Left hindlimb (tissue), 1 donor: ENCODE results near the gene STARD10.
"Not testable (repeated sequence)": the region's sequence is repeated elsewhere in the genome, so short reads cannot be mapped to it uniquely, and the experiment has no call there.

Source experiments
- DNase-seq: peaks from one replicate; pipeline ENCODE4 v3.0.0-alpha.2; 2018

STARD10 gene

DNA sequence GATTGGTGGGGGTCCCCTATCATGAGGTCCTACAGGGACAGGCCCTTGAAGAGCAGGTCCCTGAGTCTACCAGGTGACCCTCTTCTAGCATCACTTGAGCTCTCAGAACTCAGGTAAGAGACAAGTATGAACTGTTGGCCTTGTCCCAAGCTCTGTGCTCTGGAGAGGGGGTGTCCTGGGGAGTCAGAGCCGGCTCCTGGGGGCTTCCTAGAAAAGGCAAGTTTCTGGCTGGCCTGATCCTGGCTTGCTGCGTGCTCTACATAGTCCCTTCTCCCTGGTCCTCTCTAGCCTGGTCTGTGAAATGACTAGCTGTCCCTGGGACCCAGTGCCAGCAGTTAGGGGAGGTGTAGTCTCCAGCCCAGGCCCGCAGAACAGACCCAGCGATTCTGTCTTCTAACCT lies 31.8 kb upstream of the STARD10 start:
- DNase-seq: no peak

DNA sequence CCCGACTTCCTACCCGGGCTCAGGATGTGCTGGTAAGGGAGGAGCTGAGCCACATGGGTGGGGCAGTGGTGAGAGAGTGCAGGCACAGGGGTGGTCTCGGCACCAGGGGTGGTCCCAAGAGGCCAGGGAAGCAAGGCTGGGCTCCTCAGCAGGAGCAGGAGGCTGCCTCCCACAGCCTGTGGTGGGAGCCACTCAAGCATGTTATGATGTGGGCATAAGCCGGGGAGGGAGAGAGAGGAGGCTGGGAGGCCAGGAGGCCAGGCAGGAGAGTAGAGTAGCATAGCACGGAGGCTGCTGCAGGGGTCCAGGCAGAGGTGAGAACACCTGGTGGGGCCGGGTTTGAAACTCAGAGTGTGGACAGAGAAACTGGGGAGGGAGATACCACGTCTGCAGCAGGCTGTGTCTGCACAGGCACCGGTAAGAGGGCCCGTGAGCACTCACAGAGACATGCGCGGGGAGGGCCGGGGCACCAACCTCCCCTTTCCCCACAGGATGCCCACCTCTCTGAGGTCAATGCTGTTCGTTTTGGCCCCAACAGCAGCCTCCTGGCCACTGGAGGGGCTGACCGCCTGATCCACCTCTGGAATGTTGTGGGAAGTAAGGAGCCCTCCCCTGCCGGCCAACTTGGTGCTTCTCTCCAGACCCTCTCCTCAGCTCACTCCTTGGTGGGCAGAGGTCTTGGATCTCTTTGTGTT lies 31.1 kb upstream of the STARD10 start:
- no peak for DNase-seq

DNA sequence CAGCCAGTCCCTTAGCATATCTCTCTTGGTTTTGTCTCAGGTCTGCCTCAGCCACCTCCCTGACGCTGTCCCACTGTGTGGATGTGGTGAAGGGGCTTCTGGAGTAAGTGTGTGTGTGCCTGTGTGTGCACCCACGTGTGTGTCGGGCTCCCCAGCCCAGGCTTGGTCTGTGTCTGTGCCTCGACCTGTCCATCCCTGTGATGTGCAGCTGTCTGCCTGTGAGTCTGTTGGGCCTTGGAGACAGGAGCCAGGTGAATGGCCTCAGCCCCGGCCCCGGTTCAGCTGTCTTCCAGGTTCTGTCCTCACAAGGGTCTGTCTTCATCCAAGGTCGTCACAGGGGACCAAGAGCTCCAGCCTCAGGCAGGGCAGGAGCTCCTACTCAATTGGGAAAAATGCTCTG lies 30.2 kb upstream of the STARD10 start:
- DNase-seq: no peak

DNA sequence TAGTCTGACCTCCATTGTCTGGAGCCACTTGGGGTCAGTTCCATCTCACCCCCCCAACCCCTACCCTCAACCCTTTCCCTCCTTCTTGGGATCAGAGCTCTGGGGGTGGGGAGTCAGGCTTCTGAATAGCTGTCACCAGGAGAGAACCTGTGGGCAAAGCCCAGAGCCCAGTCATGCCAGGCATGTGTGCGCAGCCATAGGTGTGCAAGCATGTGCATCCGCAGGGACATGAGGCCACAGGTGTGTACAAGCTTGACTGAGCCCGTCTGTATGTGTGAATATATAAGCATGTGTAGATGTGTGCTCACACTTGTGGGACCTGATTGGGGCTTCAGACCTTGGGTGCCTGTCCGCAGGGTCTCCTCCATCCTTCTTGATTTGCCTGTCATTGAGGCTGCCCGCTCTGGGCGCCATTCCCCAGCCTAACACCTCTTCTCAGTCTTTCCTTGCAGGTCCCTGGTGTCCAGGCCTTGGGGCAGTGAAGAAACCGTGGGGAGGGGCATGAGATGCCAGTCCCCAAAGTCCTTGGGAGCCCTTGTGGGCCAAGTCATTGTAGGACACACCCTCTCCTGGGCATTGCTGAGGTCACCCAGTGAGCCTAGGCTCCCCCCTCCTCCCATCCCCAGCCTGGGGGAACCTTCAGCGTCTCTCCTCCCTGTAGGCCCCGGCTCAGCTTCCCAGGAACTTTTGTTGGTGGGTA lies 29.4 kb upstream of the STARD10 start:
- no peak for DNase-seq

DNA sequence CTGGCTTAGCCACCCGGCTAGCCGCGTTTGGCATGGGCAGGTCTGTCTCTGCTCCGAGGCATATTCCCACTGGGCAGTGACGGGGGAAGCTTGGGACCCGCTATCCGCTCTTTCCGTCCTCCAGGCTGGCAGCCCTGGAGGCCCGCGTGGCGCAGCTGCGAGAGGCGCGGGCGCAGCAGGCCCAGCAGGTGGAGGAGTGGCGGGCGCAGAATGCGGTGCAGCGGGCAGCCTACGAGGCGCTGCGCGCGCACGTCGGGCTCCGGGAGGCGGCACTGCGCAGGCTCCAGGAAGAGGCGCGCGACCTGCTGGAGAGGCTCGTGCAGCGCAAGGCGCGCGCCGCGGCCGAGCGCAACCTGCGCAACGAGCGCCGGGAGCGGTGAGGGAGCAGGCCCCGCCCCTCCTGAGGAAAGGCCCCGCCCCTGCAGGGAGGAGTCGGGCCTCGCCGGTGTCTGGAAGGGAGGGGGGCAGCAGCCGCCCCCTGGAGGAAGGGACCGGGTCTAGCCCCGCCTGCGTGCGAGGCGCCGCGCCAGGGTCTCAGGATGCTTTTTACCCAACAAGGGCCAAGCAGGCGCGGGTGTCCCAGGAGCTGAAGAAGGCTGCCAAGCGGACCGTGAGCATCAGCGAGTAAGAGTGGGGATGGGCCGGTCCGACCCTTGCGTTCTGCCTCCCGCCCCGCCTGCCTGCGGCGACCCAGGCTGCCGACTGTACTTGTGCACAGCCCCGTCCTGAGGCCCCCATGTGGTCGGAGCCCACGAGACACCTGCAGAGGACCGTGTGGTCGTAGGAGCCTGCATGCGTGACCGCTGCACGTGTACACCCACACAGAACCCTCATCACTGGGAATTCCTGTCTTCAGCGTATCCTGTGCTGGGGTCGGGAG lies 28.3 kb upstream of the STARD10 start:
- DNase-seq: peak; percentile 93

DNA sequence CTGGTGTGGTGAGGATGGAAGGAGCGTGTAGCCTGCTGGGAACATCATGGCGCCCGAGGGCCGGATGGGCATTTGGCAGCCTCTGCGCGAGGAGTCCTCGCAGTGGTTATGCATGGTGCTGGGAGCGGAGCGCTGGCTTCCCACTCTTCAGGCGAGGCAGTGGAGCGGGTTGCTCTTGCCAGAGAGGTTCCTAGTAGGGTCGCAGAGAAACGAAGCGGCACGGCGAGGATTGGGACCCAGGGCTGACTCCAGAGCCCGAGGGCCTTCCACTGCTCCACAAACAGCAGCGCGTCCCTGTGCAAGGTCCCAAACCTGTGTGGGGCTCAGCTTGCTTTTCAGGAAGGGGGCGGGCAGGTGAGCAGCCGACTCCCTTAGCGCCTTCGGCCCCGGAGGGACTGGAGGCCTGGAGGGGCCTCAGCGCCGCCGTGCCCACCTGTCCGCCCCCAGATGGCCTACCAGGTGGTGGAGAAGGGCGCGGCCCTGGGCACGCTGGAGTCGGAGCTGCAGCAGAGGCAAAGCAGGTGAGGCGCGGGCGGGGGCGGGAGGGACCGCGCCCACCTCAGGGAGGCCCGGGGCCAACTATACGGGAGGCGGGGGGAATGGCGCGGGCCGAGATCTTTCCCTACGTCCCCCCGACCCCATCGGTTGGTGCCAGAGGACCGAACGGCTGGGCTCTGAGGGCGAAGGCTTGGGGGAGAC lies 27.5 kb upstream of the STARD10 start:
- no peak for DNase-seq

DNA sequence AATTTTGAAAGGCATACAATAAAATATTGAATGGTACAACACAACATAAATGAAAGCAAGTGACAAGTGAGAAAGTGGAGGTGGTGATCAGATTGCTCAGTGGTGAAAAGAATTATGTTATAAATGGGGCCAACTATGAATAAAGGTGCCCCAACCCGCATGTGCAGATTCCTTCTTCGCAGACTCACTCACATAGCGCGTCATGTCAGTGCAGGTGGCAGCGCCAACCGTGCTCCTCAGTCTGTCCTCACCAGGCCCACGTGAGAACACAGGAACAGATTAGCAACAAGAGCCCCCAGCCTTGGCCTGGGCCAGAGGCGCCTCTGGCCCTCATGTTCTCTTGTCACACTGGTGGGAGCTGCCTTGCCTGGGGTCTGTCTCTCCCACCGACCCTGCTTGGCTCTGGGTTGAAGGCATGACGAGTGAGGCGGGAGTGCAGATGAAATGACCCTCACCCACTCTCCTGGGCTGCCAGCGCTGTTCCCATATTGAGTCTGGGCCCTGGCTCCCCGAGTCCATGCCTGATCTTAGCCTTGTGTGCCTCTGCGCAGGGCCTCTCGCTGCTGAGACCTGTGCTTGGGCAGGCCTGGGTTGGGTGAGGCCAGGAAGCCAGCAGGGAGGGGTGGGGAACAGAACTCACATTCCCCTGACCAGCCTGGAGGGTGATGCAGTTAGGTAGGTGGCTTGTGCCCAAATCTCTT lies 26.7 kb upstream of the STARD10 start:
- DNase-seq: no peak

DNA sequence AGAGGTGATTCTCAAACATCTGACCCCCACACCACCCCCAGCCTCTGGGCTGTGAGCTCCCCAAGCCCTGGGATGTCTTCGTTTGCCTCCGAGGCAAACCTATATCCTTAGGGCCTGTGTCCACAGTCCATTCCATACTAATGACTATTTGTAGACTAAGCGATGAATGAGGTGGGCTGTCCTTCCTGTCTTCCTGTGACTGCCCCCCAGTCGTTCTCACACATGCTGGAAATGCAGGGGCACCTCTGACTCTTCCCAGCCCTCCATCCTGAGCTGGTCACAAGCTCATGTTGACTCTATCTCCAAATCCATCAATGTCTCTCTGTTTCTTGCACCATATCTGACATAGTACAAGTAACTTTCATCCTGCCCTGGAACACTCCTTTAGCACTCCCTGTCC lies 25.1 kb upstream of the STARD10 start:
- DNase-seq: no peak

DNA sequence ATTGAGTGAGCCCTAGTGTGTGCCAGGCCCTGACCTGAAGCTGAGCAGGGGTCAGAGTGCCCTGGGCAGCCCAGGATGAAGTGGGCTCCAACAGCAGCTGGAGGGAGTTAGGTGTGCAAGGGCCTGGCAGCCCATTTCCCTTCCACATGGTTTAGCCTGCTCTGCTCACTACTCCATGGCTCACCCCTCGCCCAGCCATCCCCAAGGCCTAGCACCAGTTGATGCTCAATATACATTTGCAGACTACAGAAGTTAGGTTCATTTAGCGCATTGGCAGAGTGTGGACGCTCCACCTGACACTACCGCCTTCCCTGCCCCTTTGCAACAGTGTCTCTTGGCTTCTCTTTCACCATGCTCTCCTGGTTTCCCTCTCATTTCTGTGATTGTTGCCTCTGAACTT lies 24.1 kb upstream of the STARD10 start:
- DNase-seq: no peak

DNA sequence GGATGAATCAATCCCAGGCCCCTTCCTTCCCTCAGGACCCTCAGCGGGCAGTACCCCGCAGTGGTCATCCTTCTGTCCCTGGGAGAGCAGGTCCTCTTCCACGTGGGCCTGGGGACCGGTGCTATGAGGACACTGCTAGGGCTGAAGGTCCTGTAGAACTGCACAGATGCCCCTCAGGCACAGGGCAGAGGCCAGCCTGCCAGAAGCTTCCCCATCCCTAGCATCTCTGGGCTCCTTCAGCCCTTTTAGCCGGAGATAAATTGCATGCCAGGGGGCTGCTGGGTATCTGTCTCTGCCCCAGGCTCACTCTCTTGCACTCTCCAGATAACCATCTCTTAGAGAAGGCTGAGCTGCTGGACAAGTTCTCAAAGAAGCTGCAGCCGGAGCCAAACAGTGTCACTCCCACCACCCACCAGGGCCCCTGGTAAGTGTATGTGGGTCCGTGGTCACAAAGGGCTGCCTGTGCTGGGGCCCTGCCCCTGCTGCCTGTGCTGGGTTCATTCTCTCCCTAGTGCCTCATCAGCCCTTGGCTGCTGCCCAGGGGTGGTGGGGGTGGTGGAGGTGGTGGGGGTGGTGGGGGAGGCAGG lies 22.6 kb upstream of the STARD10 start:
- DNase-seq: no peak

DNA sequence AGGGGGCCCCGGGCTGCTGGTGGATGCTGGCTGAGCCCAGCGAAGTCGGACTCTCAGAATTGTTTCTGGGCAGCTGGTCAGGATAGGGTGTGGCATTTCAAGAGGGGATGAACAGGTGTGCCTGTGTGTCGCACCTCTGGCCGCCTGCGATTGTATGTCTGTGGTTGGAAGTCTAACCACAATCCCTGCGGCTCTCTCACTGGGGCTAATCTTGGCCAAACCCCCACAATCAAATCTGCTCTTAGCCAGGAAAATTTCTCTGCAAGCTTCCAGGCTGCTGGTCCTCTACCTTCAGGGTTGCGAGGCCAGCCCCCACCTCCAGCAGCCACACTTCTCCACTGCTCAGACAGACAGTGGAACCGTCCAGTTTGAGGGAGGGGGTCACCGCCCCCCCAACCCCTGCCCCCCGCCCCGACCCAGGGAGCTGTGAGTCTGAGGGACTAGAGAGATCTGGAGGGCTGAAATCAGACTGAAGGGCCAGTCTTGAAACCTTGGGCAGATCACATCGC lies 21.3 kb upstream of the STARD10 start:
- DNase-seq: no peak

DNA sequence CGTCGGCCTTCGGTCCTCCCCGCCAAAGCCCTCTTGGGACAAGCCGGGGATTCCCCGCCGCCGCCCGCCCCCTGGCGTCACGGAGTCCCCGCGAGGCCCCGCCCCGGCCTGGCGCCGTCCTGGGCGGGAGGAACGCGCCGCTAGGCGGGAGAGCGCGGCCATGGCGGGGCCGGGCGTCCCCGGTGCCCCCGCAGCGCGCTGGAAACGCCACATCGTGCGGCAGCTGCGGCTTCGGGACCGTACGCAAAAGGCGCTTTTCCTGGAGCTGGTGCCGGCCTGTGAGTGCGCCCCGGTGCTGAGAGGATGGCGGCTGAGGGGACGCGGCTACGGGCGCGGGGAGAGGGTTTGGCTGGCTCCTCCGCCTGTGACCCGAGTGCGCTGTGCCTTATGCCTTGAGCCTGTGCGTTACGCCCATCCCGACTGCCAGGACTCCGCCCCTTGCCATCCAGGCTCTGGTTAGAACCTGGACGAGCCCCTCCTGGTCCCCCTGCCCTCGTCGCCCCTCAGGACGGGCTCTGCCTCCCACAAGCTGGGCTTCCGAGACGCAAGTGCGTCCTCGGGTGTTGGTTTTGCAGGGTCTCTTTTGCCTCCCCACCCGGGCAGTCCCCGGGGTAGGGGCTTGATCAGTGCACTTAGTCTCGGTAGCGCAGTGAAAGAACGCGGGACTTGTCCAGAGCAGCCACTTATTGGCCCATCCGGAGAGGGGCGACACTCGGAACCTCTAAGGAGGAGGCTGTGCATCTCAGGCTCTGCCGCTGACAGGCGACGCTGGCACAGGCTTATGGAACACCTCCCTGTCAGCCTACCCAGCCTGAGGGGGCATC lies 20.7 kb upstream of the STARD10 start, which contains the start of gene ATG16L2:
Gene ATG16L2 (plus strand): TSS at position 126 of the 824 bp plus-strand sequence. CDS start 35 bp downstream, at position 161.
- DNase-seq: peak; percentile 92

DNA sequence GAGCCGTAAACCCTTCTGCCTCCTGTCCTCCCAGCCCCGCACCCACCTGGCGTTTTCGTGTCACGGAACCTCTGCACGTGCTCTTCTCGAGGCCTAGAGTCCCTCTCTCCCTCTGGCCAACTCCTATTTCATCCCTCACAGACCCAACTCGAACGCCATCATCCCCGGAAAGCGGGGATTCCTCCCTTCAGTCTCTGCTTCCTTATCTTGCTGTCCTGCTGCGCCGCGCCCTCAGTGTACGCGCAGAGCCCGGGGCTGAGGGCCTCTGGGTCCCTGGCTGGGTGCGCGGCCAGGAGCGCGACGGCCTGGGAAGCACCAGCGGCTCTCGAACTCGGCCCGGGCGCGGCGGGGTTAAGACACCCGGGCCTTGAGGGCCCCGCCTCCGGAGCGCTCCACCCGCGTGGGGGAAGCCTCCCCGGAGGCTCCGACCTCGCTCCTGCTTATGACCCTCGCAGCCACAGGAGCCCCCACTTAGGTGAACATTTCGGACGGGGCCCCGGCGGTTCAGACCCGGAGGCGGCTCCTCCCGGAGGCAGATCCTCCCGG lies 20.0 kb upstream of the STARD10 start:
- DNase-seq: no peak

DNA sequence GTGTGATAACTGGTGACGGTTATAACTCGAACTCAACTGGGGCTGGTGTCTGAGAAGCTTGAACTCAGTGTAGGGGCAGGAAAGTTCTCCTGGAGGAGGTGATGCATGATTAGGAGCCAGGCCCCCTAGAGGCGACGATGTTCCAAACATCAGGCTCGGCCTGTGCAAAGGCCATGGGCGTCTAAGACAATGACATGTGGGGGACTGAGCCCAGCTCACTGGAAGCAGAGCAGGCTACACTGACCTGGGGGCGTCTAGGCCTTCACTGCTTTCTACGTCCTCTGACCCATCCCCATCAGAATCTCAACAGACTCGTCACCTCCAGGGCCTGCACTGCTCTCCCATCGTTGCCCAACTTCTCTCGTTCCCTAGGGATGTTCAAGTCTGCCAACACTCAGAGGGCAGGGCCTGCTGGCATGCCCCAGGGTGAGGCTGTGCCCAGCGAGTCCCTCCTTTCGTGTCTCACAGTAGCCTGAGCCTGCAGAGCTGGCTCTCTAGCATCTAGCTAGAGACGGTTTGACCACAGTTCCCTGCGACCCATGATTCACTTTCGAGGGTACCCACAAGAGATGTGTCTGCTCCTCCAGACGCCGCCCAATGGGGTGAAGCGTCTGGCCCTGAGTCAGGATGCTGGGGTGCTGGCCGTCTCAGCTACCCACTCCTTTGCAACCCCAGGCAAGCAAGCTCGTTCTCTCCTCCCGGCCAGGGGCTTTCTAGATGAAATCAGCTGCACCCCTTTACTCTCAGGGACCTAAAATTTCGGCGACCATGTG lies 19.3 kb upstream of the STARD10 start:
- DNase-seq: no peak

DNA sequence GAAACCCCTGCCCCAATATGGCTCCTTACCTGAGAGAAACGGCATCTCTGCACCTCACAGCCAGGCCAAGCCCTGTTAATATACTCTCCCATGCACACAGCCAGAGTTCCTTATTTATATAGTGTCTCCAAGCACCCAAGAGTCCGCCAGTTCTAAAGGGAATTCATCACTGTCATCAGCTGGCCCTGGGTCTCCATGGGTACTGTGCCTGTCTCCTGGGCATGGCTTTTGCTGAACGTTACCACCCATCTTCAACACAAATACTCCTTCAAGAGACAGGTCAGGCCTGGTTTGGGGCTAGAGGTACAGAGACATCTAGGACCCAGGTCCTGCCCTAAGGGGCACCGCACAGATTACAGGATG lies 18.7 kb upstream of the STARD10 start:
- no peak for DNase-seq

DNA sequence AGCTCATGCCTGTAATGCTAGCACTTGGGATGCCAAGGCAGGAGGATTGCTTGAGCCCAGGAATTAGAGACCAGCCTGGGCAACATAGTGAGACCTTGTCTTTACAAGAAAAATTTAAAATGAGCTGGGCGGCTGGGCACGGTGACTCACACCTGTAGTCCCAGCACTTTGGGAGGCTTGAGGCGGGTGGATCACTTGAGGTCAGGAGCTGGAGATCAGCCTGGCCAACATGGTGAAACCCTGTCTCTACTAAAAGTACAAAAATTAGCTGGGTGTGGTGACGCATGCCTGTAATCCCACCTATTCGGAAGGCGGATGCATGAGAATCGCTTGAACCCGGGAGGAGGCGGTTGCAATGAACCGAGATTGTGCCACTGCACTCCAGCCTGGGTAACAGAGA lies 17.8 kb upstream of the STARD10 start:
- not testable (repeated sequence) for DNase-seq

DNA sequence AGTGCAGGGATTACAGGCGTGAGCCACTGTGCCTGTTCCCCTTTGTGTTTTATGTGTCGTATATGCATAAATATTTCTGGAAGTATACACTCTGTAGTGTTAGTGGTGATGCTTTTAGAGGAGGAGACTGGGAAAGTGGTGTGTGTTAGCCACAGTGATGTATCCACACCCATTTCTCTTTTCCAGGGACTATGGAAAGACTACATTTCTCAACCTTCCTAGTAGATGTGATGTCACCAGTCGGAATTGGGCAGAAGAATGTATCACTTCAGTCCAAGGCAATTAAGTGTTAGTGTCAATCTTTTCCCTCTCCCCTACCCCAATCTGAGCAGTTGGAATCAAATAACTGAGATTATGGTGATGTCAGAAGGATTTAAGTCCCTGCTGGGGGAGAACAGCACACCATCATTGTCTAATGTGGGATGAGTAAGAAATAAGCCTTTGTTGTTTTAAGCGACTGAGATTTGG lies 14.5 kb upstream of the STARD10 start:
- no peak for DNase-seq

DNA sequence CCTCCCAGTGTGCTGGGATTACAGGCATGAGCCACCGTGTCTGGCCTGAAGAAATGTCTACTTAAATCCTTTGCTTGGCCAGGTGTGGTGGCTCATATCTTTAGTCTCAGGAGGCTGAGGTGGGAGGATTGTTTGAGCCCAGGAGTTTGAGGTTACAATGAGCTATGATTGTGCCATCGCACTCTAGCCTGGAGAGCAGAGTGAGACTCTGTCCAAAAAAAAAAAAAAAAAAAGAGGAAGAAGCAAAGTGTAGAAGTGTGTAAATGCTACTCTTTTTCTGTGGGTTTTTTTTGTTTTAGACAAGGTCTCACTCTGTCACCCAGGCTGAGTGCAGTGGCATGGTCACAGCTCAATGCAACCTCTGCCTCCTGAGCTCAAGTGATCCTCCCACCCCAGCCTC lies 13.9 kb upstream of the STARD10 start:
- no peak for DNase-seq

DNA sequence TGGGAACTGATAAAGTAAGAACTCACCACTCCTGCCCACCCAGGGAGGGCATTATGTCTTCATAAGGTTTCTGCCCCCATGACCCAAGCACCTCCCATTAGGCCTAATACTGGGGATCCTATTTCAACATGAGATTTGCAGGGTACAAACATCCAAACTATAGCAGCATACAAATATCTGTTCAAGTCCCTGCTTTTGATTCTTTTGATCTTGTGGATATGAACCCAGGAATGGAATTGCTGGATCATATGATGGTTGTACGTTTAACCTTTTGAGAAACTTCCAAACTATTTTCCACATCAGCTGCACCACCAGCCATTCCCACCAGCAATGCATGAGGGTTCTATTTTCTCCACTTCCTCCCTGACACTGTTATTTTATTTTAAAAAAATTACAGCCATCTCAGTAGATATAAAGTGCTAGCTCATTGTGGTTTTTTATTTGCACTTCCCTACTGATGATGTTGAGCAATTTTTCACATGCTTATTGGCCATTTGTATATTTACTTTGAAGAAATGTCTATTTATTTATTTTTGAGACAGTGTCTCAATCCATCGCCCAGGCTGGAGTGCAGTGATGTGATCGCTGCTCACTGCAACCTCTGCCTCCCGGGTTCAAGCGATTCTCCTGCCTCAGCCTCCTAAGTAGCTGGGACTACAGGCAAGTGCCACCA lies 13.3 kb upstream of the STARD10 start:
- no peak for DNase-seq
